Measurements from ENCODE around the gene GJC1. TPM values are rescaled to one million over a fixed set of nuclear protein-coding genes. Genes with fewer than 3 reads are reported as not detected.

The GJC1 gene
- total and polyA plus RNA-seq, 9 of the 15 experiments (the other 6 are each of a cell fraction or from before 2014, with no cell fraction given) = 0.04 to 1.4 (median 0.18) TPM; not detected in 1

DNA sequence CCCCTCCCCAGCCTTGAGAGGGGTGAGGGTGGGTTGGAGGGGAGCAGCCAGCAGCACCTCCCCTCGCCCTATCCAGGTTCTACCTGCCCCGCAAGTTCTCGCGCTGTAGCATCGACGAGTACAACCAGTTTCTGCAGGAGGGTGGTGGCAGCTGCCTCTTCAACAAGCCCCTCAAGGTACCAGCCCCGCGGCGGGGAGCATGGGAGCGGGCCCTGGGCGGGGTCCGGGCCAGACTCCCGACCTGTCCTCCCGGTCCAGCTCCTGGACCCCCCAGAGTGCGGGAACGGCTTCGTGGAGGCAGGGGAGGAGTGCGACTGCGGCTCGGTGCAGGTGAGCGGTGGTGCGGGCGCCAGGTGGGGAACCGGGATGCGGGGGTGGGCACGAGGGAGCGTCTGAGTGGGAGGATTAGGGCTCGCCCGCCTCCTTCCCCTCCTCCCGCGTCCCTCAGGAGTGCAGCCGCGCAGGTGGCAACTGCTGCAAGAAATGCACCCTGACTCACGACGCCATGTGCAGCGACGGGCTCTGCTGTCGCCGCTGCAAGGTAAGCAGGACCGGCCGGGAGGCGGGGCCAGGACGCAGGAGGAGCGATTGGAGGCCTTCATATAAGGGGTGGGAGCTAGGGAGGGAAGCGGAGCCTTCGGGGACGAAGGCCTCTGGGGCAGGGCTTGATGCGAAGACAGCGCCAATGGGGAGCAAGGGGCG is 54.8 kb downstream of the GJC1 start (continued):
- TF ChIP-seq JUN (IDR thresholded peaks at IDR 0.05; ENCODE audit: borderline replicate concordance, low read depth, low read length) = no peak
- 0 out of 2 replicates have a peak, but pooled peaks have one; percentile 70 for TF ChIP-seq JUN (CRISPR knock-in tag; IDR thresholded peaks at IDR 0.05; ENCODE audit: borderline replicate concordance)
- TF ChIP-seq PHTF2 (CRISPR knock-in tag; IDR thresholded peaks at IDR 0.05) = no peak
- TF ChIP-seq ERF (CRISPR knock-in tag; IDR thresholded peaks at IDR 0.05) = no peak
- TF ChIP-seq RBBP5 (IDR thresholded peaks at IDR 0.05; ENCODE audit: borderline replicate concordance, insufficient read depth, low read length, poor library complexity, severe bottlenecking) = peak; percentile 42
- TF ChIP-seq ELF1 (tag; IDR thresholded peaks at IDR 0.05) = no peak
- TF ChIP-seq NFATC3 (IDR thresholded peaks at IDR 0.05) = no peak
- no peak for TF ChIP-seq COPS2 (conservative IDR thresholded peaks at IDR 0.05)
- no peak for TF ChIP-seq ZNF175 (CRISPR knock-in tag; IDR thresholded peaks at IDR 0.05; ENCODE audit: low read depth)
- TF ChIP-seq SMARCB1 (IDR thresholded peaks at IDR 0.05; ENCODE audit: insufficient read length, low read depth) = no peak
- TF ChIP-seq, protein P1, sequence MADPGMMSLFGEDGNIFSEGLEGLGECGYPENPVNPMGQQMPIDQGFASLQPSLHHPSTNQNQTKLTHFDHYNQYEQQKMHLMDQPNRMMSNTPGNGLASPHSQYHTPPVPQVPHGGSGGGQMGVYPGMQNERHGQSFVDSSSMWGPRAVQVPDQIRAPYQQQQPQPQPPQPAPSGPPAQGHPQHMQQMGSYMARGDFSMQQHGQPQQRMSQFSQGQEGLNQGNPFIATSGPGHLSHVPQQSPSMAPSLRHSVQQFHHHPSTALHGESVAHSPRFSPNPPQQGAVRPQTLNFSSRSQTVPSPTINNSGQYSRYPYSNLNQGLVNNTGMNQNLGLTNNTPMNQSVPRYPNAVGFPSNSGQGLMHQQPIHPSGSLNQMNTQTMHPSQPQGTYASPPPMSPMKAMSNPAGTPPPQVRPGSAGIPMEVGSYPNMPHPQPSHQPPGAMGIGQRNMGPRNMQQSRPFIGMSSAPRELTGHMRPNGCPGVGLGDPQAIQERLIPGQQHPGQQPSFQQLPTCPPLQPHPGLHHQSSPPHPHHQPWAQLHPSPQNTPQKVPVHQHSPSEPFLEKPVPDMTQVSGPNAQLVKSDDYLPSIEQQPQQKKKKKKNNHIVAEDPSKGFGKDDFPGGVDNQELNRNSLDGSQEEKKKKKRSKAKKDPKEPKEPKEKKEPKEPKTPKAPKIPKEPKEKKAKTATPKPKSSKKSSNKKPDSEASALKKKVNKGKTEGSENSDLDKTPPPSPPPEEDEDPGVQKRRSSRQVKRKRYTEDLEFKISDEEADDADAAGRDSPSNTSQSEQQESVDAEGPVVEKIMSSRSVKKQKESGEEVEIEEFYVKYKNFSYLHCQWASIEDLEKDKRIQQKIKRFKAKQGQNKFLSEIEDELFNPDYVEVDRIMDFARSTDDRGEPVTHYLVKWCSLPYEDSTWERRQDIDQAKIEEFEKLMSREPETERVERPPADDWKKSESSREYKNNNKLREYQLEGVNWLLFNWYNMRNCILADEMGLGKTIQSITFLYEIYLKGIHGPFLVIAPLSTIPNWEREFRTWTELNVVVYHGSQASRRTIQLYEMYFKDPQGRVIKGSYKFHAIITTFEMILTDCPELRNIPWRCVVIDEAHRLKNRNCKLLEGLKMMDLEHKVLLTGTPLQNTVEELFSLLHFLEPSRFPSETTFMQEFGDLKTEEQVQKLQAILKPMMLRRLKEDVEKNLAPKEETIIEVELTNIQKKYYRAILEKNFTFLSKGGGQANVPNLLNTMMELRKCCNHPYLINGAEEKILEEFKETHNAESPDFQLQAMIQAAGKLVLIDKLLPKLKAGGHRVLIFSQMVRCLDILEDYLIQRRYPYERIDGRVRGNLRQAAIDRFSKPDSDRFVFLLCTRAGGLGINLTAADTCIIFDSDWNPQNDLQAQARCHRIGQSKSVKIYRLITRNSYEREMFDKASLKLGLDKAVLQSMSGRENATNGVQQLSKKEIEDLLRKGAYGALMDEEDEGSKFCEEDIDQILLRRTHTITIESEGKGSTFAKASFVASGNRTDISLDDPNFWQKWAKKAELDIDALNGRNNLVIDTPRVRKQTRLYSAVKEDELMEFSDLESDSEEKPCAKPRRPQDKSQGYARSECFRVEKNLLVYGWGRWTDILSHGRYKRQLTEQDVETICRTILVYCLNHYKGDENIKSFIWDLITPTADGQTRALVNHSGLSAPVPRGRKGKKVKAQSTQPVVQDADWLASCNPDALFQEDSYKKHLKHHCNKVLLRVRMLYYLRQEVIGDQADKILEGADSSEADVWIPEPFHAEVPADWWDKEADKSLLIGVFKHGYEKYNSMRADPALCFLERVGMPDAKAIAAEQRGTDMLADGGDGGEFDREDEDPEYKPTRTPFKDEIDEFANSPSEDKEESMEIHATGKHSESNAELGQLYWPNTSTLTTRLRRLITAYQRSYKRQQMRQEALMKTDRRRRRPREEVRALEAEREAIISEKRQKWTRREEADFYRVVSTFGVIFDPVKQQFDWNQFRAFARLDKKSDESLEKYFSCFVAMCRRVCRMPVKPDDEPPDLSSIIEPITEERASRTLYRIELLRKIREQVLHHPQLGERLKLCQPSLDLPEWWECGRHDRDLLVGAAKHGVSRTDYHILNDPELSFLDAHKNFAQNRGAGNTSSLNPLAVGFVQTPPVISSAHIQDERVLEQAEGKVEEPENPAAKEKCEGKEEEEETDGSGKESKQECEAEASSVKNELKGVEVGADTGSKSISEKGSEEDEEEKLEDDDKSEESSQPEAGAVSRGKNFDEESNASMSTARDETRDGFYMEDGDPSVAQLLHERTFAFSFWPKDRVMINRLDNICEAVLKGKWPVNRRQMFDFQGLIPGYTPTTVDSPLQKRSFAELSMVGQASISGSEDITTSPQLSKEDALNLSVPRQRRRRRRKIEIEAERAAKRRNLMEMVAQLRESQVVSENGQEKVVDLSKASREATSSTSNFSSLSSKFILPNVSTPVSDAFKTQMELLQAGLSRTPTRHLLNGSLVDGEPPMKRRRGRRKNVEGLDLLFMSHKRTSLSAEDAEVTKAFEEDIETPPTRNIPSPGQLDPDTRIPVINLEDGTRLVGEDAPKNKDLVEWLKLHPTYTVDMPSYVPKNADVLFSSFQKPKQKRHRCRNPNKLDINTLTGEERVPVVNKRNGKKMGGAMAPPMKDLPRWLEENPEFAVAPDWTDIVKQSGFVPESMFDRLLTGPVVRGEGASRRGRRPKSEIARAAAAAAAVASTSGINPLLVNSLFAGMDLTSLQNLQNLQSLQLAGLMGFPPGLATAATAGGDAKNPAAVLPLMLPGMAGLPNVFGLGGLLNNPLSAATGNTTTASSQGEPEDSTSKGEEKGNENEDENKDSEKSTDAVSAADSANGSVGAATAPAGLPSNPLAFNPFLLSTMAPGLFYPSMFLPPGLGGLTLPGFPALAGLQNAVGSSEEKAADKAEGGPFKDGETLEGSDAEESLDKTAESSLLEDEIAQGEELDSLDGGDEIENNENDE (IDR thresholded peaks at IDR 0.05; ENCODE audit: low read depth, low read length) = no peak
- no peak for TF ChIP-seq ZNF764 (CRISPR knock-in tag; IDR thresholded peaks at IDR 0.05; ENCODE audit: low read depth)
- TF ChIP-seq ZSCAN29 (IDR thresholded peaks at IDR 0.05) = no peak
- TF ChIP-seq, protein P2, sequence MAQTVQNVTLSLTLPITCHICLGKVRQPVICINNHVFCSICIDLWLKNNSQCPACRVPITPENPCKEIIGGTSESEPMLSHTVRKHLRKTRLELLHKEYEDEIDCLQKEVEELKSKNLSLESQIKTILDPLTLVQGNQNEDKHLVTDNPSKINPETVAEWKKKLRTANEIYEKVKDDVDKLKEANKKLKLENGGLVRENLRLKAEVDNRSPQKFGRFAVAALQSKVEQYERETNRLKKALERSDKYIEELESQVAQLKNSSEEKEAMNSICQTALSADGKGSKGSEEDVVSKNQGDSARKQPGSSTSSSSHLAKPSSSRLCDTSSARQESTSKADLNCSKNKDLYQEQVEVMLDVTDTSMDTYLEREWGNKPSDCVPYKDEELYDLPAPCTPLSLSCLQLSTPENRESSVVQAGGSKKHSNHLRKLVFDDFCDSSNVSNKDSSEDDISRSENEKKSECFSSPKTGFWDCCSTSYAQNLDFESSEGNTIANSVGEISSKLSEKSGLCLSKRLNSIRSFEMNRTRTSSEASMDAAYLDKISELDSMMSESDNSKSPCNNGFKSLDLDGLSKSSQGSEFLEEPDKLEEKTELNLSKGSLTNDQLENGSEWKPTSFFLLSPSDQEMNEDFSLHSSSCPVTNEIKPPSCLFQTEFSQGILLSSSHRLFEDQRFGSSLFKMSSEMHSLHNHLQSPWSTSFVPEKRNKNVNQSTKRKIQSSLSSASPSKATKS (CRISPR knock-in tag; IDR thresholded peaks at IDR 0.05) = no peak
- TF ChIP-seq POLR2AphosphoS5 (IDR thresholded peaks at IDR 0.05; ENCODE audit: control insufficient read depth, insufficient read depth, low read depth, low read length) = no peak
